GM21825 (cell line): Measurements from ENCODE around the gene SLC25A6.
"Not testable (repeated sequence)": the region's sequence is repeated elsewhere in the genome, so short reads cannot be mapped to it uniquely, and the experiment has no call there.

Experiments used
- ATAC-seq: cut with Tn5 transposase; IDR thresholded peaks from one replicate; pipeline ENCODE4 v1.9.1; 2021; ENCODE audit warnings: mild to moderate bottlenecking, moderate library complexity; ENCODE audit not compliant: unreplicated experiment

The SLC25A6 gene

DNA sequence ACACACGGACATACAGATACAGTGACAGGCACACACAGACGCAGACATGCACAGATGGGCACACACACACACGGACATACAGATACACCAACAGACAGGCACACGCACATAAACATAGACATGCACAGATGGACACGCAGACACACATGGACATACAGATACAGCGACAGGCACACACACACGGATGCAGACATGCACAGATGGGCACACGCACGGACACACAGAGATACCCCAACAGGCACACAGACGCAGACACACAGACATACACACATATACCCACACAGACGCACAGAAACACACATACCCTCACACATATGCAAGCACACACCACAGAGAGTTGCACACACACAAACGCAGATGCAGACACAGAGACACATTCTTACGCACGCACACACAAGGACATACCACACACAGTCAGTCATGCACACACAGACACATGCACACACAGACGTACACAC is 24.4 kb upstream of the SLC25A6 start:
- no peak for ATAC-seq

- ATAC-seq = no peak
Measured at GRCh38 chrX:1412551-1413161, 20.7 kb upstream of the SLC25A6 start.

- no peak for ATAC-seq
Measured at GRCh38 chrX:1411326-1411725, 19.4 kb upstream of the SLC25A6 start.

- no peak for ATAC-seq
Measured at GRCh38 chrX:1407035-1407434, 15.1 kb upstream of the SLC25A6 start.

DNA sequence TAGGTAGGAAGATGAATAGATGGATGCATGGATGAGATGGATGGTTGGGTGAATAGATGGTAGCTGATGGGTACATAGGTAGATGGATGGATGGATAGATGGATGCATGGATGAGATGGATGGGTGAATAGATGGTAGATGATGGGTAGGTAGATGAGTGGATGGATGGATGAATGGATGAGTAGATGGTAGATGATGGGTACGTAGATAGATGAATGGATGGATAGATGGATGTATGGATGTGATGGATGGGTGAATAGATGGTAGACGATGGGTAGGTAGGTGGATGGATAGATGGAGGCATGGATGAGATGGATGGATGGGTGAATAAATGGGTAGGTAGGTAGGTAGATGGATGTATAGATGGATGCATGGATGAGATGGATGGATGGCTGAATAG is 13.9 kb upstream of the SLC25A6 start:
- not testable (repeated sequence) for ATAC-seq

GRCh38 chrX:1403867-1404266 is 12.0 kb upstream of the SLC25A6 start:
- ATAC-seq = not testable (repeated sequence)

- no peak for ATAC-seq
Measured at GRCh38 chrX:1403228-1403627, 11.3 kb upstream of the SLC25A6 start.

DNA sequence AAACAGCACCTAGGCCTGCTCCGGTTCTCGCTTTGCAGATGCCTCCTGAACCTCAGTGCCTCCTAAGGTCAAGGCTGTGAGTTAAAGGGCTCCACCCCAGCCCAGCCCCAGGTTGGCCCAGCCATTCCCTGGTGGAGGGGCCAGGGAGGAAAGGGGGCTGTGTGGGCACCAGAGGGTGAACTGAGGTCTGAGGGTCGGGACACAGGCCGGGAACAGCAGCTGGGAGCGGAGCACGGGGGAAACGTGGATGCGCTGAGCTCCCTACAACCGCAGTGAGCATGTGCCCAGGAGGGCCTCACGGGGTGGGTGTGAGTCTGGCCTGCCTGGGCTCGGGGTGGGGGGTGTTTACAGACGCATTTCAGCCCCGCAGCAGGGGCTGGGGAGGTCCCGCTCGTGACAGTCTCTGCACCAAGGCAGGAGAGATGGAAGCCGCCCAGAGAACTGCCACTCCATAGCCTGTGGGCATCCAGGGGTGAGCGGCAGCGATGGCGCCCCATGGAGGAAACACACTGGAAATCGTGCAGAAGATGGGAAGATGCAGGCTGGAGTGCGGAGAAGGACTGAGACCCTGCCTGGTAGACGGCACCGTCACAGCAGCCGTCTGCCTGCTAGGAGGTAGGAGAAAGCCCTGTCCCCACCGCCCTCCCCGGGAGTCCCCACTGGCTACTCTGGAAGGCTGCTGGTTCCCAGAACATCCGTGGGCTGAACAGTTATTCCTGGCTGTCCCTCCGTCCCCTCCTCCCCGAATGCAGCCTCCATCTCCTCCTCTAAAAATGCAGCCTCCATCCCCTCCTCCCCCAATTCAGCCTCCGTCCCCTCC is 9.9 kb upstream of the SLC25A6 start:
- ATAC-seq = no peak

GRCh38 chrX:1400742-1401471 is 9.0 kb upstream of the SLC25A6 start:
- no peak for ATAC-seq

DNA sequence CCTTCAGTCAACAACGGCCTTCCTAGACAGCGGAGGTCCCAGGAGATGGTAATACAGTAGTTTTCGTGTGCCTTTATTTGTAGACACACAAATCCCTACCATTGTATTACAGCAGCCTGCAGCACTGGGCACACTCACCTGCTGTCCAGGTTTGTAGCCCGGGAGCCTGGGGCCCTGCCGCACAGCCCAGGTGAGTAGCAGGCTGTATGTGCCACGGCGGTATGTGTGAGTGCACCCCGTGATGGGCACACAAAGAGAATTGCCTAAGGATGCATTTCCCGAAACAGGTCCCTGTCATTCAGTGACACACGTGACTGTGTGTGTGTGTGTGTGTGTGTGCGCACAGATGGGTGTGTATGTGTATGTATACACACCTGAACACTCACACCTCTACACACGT is 8.1 kb upstream of the SLC25A6 start:
- ATAC-seq = no peak

DNA sequence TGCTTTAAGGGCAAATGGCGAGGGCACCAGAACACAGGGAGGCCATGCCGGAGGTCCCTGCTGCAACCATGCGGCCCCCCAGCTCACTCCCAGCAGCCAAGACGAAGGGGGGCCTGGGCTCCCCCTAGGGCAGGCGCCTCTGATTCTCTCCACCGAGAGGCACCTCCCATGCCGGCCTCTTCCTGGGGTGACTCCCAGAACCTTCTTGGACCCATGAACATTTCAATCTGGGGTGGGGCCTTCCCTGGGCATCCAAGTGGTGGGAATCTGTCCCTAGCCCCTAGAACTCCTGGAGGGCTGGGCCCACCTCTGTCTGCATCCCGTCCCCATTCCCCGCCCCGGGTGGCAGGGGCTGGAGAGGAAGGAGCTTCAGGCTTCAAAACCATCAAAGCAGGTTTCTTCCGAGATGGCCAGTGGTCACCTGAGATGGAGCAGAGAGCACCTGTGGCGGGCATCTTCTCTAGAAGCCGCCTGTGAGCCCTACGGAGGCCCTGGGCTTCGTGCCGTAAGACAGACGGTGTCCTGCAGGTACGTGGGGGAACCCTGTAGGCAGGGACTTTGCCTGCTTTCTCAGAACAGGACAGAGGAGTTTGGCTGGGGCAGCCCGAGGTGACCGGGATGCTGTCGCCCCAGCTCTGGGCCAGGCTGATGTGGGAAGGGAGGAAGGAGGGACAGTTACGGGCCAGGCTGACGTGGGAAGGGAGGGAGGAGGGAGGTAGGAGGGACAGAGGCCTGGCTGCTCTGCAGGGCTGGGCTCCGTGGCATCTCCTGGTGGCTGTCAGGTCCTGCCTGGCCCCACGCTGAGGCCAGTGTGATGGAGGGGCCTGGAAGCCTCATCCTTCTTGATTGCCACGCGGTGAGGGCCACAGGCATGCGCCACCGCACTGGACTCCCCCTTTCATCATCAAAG is 6.8 kb upstream of the SLC25A6 start:
- no peak for ATAC-seq

GRCh38 chrX:1397441-1398270 is 5.7 kb upstream of the SLC25A6 start:
- no peak for ATAC-seq

GRCh38 chrX:1397001-1397400 is 5.1 kb upstream of the SLC25A6 start:
- ATAC-seq = no peak

- ATAC-seq = no peak
Measured at GRCh38 chrX:1395646-1396216, 3.8 kb upstream of the SLC25A6 start.

DNA sequence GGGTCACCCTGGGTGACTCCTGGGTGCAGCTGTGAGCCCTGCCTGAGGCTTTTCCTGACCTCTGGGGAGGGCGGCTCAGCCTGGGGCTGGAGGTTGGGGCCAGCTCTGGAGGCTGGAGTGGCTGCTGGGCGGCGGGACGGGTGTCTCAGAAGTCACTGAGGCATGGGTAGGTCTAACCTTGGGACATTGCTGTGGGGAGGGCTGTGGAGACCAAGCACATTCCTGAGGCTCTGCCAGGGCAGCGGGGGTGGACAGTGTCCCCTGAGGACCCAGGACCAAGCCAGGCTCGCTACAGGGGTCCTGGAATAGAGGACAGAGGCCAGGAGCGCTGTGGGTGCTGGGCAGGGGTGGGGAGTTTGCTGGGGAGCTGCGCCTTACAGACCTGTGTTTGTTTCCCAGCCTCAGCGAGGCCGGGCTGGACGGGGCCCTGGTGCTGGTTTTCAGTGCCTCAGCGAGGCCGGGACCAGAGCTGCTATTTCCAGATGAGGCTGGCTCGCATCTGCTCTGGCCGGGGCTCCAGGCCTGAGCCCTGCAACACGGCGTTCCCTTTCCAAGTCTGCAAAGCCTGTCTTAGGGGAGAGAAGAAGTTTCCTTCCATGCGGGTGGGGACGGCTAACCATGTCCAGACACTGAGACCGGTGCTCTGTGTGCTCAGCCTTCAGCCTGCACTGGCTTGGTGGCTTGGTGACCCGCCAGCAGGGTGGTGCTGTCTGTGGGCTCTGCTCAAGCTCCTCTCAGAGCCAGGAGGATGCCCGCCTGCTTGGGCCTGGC is 3.0 kb upstream of the SLC25A6 start:
- no peak for ATAC-seq

- ATAC-seq = no peak
Measured at GRCh38 chrX:1393871-1394615, 2.1 kb upstream of the SLC25A6 start.

GRCh38 chrX:1392376-1393068 is 609 bp upstream of the SLC25A6 start:
- ATAC-seq = peak; percentile 21

DNA sequence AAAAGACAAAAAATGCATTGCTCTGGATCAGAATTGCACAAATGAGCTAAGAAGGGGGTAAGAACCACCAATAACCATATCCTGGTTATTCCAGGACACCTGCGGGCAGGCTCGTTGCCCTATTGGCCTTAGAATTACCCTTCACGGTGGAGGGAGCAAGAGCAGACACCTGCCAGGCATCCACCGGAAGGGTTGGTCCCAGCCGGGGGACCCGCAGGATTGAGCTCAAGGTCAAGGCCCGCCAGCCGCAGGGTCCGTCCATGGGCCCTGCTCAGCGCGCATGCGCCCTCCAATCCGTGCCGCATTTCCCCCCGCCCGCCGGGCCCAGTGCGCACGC is 575 bp downstream of the SLC25A6 start:
- no peak for ATAC-seq
